Measurements from ENCODE around the gene CREG2.

The CREG2 gene, protein sequence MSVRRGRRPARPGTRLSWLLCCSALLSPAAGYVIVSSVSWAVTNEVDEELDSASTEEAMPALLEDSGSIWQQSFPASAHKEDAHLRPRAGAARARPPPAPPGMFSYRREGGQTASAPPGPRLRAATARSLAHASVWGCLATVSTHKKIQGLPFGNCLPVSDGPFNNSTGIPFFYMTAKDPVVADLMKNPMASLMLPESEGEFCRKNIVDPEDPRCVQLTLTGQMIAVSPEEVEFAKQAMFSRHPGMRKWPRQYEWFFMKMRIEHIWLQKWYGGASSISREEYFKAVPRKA

DNA sequence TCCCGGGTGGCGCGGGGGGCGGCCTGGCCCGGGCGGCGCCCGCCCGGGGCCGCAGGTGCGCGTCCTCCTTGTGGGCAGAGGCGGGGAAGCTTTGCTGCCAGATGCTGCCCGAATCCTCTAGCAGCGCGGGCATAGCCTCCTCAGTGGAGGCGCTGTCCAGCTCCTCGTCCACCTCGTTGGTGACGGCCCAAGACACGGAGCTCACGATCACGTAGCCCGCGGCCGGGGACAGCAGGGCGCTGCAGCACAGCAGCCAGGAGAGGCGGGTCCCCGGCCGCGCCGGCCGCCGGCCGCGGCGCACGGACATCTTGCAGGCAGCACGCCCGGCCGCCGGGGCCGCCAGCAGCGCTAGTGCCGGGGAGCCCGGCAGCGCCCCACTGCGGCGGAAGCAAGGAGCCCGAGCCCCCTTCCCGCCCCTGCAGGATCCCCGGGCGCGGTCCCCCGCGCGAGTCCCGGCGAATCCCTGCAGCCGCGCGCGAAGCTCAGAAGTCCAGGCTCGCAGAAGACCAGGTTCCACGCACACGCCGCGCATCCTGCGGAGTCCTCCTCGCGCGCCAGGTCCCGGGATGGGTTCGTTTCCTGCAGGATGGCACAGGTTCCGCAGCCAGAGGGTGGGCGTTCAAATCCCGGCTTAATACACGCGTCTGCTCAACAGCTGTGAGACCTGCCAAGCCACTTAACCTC, at the start of gene CREG2:
TSS of gene CREG2 (minus strand) at position 353 of the 684 bp plus-strand sequence. CDS start at position 307, 46 bp downstream.
- DNase-seq (ENCODE audit: low read depth in 2 of 2): peak; percentile 9 to 19

DNA sequence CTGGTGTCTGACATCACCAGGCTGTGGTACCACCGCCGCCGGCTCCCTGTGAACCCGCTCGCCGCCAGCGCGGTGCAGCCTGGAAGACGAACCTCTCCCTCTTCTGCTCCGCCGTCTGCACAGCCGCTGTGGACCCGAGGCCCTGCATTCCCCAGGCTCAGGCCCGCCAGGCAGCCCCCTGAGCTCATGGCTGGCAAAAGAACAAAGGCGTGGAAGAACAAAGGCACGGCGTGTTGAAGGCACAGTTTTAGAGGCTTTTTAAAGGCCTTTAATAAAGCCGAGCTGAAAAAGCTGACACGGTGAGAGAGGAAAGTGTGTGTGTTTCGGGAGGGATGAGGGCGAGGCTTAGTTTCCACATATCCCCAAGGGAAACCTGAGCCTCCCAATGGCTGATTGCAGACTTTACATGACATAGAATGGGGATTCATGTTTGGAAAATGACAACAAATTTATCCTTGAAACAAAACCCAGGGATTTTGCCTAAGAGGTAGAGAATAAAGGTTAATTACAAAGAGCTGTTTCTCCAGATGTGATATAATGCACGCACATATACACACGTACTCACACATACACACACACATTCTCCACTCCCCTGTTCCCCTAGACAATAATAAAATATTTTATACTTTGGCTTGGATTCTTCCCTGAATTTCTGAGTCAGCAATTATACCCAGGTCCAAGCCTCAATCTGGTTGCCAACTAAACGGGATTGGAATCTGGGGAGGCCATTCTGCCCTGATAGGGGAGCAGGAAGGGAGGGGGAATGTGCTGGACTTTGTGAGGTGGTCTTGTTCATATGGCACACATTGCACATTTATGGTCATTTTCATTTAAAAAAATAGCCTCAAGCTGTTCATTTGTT, 47.9 kb upstream of the CREG2 start:
- DNase-seq (ENCODE audit: low read depth in 2 of 2): no peak

DNA sequence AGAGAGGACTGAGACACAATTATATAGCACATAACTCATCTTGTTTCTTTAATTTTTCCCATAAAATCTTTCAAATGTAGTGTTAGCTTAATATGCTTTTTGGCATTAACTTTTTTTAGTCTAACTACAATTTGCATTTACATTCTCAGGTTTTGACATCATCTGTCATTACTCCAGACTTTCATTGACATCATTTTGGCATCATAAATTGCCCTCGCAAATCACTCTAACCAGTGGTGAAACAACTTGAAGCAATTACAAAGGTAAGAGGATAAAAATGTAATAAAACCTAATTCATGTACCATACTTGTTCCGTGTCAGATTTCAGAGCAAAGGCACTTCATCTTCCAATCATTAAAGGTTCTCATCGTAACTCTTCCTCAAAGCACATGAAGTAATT, 46.2 kb upstream of the CREG2 start:
- DNase-seq (ENCODE audit: low read depth in 2 of 2): no peak

DNA sequence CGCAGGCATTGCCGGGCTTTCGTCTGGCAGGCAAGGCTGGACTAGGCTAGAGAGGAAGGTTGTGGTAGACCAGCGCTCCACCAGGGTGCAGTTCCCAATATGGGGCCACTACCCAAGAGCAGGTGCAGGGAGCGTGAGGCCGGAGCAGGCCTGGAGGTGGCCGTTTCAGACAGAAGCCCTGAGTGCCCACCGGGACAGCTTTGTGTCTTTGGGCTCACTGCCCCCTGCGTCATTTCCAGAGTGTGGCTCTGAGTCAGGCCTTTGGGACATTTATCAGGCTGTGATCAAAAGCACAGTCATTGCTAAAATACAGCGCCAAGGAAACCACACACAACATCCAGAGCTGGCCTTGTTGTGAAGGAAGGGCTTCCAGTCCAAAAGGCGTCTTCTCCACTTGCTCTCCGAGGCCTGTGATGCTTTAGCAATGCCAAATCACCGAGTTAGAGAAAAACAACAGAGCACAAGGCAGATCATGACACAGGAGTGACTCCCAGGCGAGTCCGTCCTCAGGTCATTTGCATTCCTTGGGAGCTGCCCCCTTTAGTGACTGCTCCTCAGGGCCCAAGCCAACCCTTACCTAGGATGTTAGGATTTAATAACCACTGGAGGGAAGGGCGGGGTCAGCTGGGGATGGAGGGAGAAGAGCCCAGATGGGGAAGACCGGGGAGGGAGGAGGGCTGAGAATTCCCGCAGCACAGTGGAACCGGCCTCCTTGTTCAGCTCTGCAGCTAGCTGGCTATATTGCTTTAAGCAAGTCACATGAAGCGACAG, 45.3 kb upstream of the CREG2 start:
- no peak for DNase-seq (ENCODE audit: low read depth in 2 of 2)

DNA sequence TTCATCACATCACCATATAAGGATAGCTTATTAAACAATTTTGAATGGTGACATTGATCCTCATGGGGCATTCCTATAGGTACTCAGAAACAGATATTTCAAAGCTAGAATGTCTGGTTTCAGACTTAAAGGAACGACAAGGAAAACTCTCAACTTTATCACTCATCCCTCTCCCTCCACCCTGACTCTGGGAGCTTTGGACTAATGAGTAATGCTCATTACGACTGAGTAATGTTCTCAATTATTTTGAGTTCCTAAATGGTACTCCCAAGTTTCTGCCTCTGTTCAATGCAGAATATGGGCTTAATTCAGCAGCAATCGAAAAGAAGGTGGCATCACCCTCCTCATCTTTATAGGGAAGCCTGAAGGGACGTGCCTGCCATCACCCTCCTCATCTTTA, 44.2 kb upstream of the CREG2 start:
- no peak for DNase-seq (ENCODE audit: low read depth in 2 of 2)

DNA sequence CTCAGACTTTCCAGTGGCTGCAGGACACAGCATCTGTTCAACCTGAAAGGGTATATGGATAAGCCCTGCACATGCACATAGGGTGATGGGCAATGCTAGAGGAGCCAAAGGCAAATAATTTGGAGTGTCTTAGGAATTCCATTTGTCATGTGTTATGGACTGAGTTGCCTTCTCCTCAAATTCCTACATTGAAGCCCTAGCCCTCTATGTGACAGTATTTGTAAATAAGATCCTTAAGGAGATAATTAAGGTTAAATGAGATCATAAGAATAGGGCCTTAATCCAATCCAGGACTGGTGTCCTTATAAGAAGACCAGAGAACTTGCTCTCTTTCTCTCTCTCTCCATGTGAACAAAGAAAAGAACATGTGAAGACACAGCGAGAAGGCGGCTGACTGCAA, 42.9 kb upstream of the CREG2 start:
- no peak for DNase-seq (ENCODE audit: low read depth in 2 of 2)

DNA sequence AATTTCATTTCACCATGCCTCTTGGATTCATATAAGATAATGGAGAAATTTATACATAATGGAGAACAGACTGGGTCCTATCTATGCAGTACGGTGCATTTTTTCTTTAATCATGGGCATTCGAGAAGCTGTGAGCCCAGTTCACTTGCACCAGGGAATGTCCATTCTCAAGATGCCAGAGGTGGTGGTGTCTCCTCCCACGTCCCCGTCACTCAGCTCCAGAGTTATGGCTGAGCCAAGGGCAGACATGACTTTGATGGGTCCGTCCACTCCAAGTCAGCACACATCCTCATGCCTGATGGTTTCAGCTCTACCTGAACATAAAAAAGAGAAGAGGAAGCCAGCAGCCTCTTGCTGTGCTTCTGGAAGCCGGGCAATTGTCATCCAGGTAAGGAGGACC, 42.1 kb upstream of the CREG2 start:
- no peak for DNase-seq (ENCODE audit: low read depth in 2 of 2)

DNA sequence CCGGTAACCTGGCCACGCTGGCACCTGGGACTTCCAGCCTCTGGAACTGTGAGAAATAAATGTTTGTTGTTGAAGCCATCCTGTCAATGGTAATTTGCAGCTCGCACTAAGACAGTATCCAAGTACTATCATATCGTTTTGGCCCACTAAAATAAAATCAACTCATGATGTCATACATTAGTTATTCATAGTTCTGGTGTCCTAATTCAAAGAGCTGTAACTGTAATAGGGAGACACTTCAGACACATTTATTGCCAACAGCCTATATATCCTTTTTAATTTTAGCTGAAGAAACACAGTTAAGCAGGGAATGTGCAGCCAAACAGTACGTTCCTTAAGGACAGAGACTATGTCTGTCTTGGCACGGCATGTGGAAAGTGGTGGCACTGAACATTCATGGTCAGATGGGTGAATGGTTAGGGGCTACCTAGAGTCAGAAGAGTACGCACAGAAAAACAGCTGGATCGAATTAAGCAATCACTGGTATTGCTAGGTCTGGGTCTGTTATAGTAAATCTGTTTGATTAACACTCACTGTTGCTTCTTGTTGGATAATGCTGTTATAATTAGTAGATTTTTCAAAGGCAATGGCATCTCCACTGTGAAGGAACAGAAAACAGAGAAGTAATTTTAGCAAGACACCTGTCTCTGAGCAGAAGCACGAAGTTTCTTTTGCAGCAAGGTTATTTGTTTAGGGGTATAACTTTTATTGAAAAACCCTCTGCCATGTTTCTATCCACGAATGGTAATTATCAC, 41.3 kb upstream of the CREG2 start:
- no peak for DNase-seq (ENCODE audit: low read depth in 2 of 2)

DNA sequence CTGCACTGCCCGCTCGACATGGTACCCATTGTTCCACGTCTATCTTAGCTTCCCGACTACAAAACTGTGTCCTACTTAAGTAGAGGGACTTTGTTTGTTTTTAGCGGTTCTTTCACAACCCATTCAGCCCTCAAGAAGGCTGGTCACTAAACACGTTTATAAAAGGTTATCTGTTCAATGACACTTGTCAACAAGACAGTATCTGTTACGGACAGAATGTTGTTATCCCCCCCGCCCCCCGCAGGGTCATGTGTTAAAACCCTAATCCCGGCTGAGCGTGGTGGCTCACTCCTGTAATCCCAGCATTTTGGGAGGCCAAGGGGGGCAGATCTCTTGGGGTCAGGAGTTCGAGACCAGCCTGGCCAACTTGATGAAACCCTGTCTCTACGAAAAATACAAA, 40.4 kb upstream of the CREG2 start:
- DNase-seq (ENCODE audit: low read depth in 2 of 2): no peak

DNA sequence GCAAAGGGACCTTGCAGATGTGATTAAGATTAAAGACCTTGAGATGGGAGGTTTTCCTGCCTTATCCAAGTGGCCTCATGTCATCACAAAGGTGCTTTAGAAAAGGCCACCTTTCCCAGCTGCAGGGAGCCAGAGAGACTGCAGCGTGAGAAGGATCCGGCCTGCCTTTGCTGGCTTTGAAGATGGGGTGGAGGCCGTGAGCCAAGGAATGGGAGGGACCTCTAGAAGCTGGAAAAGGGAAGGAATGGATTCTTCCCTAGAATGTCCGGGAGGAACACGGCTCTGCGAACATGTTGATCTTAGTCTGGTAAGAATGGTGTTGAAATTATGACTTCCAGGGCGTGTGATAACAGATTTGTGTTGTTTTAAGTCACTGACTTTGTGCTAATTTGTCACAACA, 39.9 kb upstream of the CREG2 start:
- DNase-seq (ENCODE audit: low read depth in 2 of 2): no peak

DNA sequence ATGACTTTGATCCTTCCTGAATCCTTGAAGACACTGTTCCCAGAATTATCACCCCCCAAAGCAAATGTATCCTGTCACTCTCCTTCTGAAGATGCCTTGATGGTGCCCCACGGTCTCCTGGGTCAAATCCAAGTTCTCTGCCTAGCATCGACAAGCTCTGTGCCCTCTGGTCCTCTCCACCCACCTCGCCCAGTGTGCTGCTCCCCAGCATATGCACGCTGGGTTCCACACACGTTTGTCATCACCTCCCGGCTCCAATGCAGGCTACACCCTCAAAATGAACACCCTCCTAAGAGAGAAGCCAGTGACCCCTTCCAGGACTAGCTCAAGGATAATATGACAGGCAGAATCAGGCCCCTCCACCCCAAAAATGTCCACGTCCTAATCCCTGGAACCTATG, 39.5 kb upstream of the CREG2 start:
- DNase-seq (ENCODE audit: low read depth in 2 of 2): no peak

DNA sequence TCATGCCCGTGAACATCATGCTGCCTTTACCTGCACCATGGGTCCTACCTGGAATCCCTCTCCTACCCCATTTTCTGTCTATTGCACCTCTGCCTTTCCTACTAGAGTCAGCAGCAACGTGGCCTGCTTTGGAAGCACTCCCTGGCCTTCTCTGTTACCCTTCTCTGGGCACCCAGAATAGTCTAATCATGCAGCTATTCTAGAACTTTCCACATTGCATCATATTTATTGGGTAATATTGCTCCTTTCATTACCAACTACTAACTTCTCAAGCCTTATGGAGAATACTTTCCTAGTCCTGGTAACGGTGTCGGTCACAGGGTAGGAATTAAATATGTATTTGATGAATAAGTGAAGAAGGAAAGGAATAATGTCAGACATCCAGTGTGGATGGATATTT, 33.3 kb upstream of the CREG2 start:
- DNase-seq (ENCODE audit: low read depth in 2 of 2): no peak

DNA sequence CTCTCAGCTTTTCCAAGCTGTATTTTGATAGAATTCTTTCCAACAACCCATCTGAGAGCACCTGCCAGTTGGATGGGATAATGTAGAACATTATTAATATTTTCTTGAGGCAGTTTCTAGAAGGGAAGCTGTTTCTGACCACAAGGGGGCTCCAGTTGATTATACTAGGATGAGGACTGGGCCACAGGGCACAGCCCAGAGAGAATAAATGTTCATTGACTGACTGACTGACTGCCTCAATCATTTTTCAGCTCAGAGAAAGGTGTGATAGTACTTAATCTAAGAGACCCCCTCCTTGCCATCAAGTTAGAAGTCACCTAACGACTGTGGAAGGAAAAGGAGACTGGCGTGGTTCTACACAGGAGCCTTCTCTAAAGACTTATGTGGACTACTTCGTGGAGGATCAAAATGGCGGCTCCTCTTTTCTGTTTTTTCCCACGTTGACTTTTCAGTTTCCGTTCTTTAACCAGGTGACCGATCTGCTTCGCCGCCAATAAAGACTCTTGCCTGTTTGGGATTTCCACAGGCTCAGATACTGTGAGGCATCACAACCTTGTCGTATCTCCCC, 31.9 kb upstream of the CREG2 start:
- DNase-seq (ENCODE audit: low read depth in 2 of 2): peak; percentile 9 to 34

DNA sequence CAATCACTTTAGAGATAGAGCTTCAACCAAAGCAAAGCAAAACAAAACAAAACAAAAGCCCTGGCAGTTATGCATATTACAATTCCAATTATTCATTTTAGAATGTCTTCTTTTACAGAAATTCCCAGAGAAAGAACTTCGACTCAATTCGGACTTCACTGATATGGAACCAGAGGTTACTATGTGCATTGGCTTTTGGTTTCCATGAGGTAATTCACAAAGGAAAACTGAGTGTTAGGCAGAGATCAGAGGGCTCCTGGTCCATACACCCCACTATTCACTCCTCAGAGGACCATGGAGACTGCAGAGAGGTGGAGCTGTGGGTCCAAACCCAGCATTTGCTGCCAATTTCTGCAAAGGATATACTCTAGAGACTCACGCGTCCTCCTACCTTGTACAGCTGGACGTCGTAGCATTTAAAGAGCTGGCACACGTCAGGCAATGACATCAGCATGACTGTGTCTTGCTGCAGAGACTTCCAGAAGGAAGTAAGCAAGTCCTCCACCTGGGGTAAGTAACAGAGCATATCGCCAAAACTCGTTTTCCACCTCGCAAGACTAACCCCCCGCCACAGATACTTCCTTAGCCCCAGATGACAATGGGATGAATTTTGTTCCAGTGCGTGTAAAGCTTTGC, 31.3 kb upstream of the CREG2 start:
- no peak for DNase-seq (ENCODE audit: low read depth in 2 of 2)

DNA sequence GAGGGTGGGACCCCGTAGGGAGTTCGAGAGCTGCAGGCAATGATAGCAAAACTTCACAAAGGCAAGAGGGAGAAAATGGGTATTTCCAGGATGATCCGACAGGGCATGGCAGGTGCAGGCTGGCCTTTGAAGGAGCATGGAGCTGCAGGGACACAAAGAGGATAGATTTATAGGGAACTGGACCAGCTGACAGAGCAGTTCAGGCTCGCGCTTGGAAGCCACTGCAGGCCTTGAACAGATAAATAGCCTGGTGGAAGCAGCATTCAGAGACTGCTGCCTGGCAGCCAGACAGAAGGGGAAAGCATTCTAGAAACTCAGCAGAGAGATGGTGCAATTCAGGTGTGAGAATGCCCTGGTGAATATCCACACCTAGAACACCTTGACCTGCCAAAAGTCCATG, 29.3 kb upstream of the CREG2 start:
- DNase-seq (ENCODE audit: low read depth in 2 of 2): no peak

DNA sequence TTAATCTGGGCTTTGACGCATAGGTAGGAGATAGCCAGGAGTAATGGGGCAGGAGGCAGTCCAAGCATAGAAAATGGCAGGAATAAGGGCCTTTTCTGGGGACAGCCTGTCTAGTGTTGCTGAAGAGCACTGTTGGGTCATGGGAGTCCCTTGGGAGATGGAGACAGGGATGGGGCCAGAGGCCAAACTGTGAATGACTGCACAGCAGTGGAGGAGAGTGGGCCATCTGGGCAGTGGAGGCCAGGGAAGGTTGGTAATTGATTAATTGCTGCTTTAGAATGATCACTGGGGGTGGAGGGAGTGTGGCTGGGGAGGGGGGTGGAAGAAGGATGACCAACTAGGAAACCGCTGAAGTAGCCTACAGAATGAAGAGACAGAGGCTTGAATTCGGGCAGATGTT, 28.6 kb upstream of the CREG2 start:
- DNase-seq (ENCODE audit: low read depth in 2 of 2): no peak

DNA sequence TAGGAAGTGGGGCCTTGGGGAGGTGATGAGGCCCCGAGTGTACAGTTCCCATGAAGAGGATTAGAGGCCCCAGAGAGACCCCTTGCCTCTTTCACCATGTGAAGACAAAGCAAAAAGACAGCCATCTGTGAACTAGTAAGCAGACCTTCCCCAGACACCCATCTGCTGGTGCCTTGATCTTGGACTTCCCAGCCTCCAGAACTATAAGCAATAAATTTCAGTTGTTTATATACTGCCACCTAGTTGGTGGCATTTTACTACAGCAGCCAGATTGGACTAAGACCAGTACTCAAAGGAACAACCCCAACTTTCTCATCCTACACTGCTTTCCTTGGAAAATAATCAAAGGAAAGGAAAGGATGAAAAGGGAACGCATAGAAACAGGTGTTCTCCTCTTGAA, 27.9 kb upstream of the CREG2 start:
- DNase-seq (ENCODE audit: low read depth in 2 of 2): no peak

DNA sequence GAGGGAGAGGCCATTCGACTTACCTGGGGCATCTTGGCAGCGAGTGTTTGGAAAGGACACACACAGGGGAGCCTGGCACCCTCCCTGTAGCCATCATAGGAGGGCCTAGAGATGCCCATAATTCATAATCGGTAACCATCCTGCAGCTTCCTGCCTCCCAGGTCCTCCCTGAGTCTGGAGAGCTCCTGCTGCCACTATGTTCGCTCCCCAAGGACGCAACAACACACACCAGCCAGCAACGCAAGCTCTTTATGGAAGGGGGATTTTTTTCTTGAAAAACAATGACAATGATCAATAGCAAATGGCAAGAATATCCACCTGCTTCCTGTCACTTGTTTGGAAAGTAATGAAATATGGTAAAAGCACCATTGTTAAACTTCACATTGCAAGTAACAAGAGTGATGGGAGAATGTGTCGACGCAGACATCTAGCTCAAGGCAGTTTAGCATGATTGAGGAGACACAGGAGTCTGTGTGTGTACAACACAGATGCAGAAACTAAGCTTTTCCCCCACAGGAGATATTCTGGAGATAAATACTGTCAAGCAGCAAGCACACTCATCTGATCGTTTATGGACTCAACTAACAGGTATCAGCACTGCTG, 24.9 kb upstream of the CREG2 start:
- DNase-seq (ENCODE audit: low read depth in 2 of 2): no peak

DNA sequence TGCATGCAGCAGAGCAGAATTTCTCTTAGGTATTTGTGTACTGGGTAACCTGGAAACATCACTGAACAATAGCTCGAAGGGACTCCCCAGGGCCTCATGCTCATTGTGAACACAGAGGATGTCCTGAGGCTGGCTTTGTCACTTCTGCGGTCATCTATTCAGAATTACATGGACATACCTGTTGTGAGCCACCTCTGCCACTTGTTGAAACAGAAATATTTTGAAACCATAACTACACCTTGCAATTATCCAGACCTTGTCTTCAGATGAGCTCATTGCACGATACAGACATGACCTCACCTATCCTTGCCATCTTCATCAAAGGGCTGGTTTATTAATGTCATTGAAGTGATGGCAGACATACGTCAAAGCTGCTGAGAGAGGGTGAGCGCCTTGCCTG, 23.4 kb upstream of the CREG2 start:
- DNase-seq (ENCODE audit: low read depth in 2 of 2): no peak

DNA sequence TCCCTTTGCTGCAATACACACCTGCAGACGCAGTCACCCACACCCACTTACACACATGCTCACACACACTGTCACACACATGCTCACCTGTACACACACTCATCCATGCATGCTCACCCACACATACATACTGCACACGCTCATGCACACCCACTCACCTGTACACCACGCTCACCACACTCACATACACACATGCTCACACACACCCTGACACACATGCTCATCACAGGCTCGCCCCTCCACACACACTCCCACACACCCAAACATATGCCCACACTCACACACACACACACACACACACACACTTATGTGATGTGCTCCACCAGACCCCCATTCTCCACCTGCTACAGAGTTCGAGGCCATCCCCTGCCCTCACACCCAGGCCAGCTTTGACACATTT, 22.8 kb upstream of the CREG2 start:
- DNase-seq (ENCODE audit: low read depth in 2 of 2): no peak
